GM23338 (cell line): Measurements from ENCODE around the gene RBM28. TPM values are rescaled to one million over a fixed set of nuclear protein-coding genes. Genes with fewer than 3 reads are reported as not detected.

ENCODE experiments used
- CTCF ChIP-seq, 2 experiments: fragments of 200-600 bp in 1 of 2; sonication (generic) in 1 of 2; conservative IDR thresholded peaks; 2 replicates each; pipeline versions ENCODE4 v1.5.1 to v1.6.1; 2016 to 2017; ENCODE audit warnings: antibody characterized with exemption in 2 of 2, low read depth in 2 of 2, mild to moderate bottlenecking in 2 of 2, moderate library complexity in 1 of 2
- ETS1 ChIP-seq: IDR thresholded peaks from 2 replicates; pipeline ENCODE4 v1.6.1; 2016; ENCODE audit warnings: antibody characterized with exemption
- EZH2 ChIP-seq: fragments of 200-600 bp; sonication (generic); IDR thresholded peaks from one replicate; pipeline ENCODE4 v1.8.0; 2017; ENCODE audit warnings: antibody characterized with exemption, mild to moderate bottlenecking, low read depth; ENCODE audit not compliant: unreplicated experiment
- EZH2phosphoT487 ChIP-seq: fragments of 200-600 bp; sonication (generic); IDR thresholded peaks from one replicate; pipeline ENCODE4 v1.8.1; 2018; ENCODE audit warnings: antibody characterized with exemption; ENCODE audit not compliant: unreplicated experiment
- JUNB ChIP-seq: IDR thresholded peaks from one replicate; pipeline ENCODE4 v1.6.1; 2016; ENCODE audit warnings: antibody characterized with exemption; ENCODE audit not compliant: unreplicated experiment
- NANOG ChIP-seq: IDR thresholded peaks from 2 replicates; pipeline ENCODE4 v1.6.1; 2016; ENCODE audit warnings: antibody characterized with exemption, borderline replicate concordance
- POLR2AphosphoS5 ChIP-seq: IDR thresholded peaks from 2 replicates; pipeline ENCODE4 v1.6.1; 2016; ENCODE audit warnings: antibody characterized with exemption, low read depth
- REST ChIP-seq: IDR thresholded peaks from one replicate; pipeline ENCODE4 v1.6.1; 2018; ENCODE audit warnings: antibody characterized with exemption; ENCODE audit not compliant: unreplicated experiment
- STAT1 ChIP-seq: IDR thresholded peaks from one replicate; pipeline ENCODE4 v1.6.1; 2016; ENCODE audit warnings: antibody characterized with exemption; ENCODE audit not compliant: unreplicated experiment
- ZNF114 ChIP-seq: fragments of 250-450 bp; sonication (Bioruptor Pico); IDR thresholded peaks from 2 replicates; pipeline ENCODE4 v1.5.0; 2020; ENCODE audit warnings: mild to moderate bottlenecking, moderate library complexity
- ZNF331 ChIP-seq: fragments of 250-450 bp; sonication (Bioruptor Pico); IDR thresholded peaks from 2 replicates; pipeline ENCODE4 v1.5.0; 2020; ENCODE audit warnings: low read depth, mild to moderate bottlenecking, moderate library complexity
- ZNF462 ChIP-seq: fragments of 250-450 bp; sonication (Bioruptor Pico); IDR thresholded peaks from 2 replicates; pipeline ENCODE4 v1.5.0; 2020; ENCODE audit warnings: mild to moderate bottlenecking, moderate library complexity
- polyA plus RNA-seq: library from polyadenylated mRNA; unstranded; fragments of >200 nt; fragmentation: Nextera tagmentation; extraction: Ambion mirVana; gene quantifications from 2 replicates; pipeline ENCODE4 v1.2.1, GENCODE V29; 2016
- total RNA-seq: library from RNA; depleted of rRNA; stranded (reverse); fragments of >200 nt; shearing (Covaris generic); gene quantifications from 2 replicates; pipeline ENCODE4 v1.2.3, GENCODE V29; 2014

The RBM28 gene
- total and polyA plus RNA-seq, 2 experiments from 2014 or later = 24.3 to 87.5 TPM

- TF ChIP-seq ZNF462 (no peak), JUNB (no peak), ZNF114 (no peak), EZH2phosphoT487 (no peak), CTCF (conservative IDR thresholded peaks at IDR 0.05; ENCODE audit: low read depth in 2 of 2) (no peak), REST (no peak), EZH2 (no peak), ETS1 (no peak), POLR2AphosphoS5 (no peak), STAT1 (no peak), NANOG (no peak), ZNF331 (CRISPR knock-in tag) (no peak)
Observed at GRCh38 chr7:128268233-128268632, 75.5 kb downstream of the RBM28 start (continued).
